CD4-positive, alpha-beta T cell (primary cell): Measurements from ENCODE around the gene TOR1B. TPM values are rescaled to one million over a fixed set of nuclear protein-coding genes. Genes with fewer than 3 reads are reported as not detected.

Experiments
- ATAC-seq: fragments of 200-7000 bp; cut with Tn5 transposase; one replicate; pipeline ENCODE4 v1.10.0; 2022; ENCODE audit warnings: mild to moderate bottlenecking; ENCODE audit not compliant: poor library complexity
- CTCF ChIA-PET: fragments of 350-600 bp; sonication (Branson Sonifier 250); formaldehyde crosslinking; loops from one replicate; lab custom pipeline; 2021; ENCODE audit warnings: antibody characterized with exemption, inconsistent platforms; lab: Charles Lee
- POLR2A ChIA-PET: fragments of 350-600 bp; sonication (Branson Sonifier 250); formaldehyde crosslinking; loops from one replicate; lab custom pipeline; 2021; ENCODE audit warnings: antibody characterized with exemption, inconsistent platforms; lab: Charles Lee
- DNase-seq, 14 experiments: peaks; one replicate each; pipeline ENCODE4 v3.0.0-alpha.2; 2013 to 2020; ENCODE audit warnings: mixed read lengths in 2 of 14
- H3K27ac ChIP-seq, 2 donors: one replicate each; pipeline versions ENCODE4 v1.5.1 to v1.7.0; 2013; ENCODE audit warnings: low read length in 2 of 2, low read depth in 1 of 2, mild to moderate bottlenecking in 1 of 2
- H3K27me3 ChIP-seq, 2 experiments: 1 replicate in 1 of 2; 2 replicates in 1 of 2; pipeline versions ENCODE4 v1.6.1 to v1.7.0; 2013; ENCODE audit warnings: low read length in 2 of 2, control low read depth in 1 of 2, mild to moderate bottlenecking in 1 of 2, moderate library complexity in 1 of 2; ENCODE audit not compliant: insufficient read depth in 2 of 2, control insufficient read depth in 1 of 2
- H3K36me3 ChIP-seq: one replicate; pipeline ENCODE4 v1.6.1; 2013; ENCODE audit warnings: low read length, control low read depth; ENCODE audit not compliant: insufficient read depth
- H3K4me1 ChIP-seq: one replicate; pipeline ENCODE4 v1.6.1; 2013; ENCODE audit warnings: low read length, control low read depth; ENCODE audit not compliant: insufficient read depth
- H3K4me3 ChIP-seq: one replicate; pipeline ENCODE4 v1.5.1; 2013; ENCODE audit warnings: mild to moderate bottlenecking, low read length, moderate library complexity
- H3K9me3 ChIP-seq, 2 experiments: 1 replicate in 1 of 2; 2 replicates in 1 of 2; pipeline versions ENCODE4 v1.6.1 to v1.7.0; 2013; ENCODE audit warnings: low read length in 2 of 2, mild to moderate bottlenecking in 2 of 2, control low read depth in 1 of 2, moderate library complexity in 1 of 2; ENCODE audit not compliant: control insufficient read depth in 1 of 2, insufficient read depth in 1 of 2
- H3K27ac Mint-ChIP-seq: one replicate; pipeline ENCODE4 v1.8.0; 2020; ENCODE audit warnings: mixed read lengths
- H3K27me3 Mint-ChIP-seq: one replicate; pipeline ENCODE4 v1.8.0; 2021; ENCODE audit warnings: mixed read lengths
- H3K36me3 Mint-ChIP-seq: one replicate; pipeline ENCODE4 v1.8.0; 2021; ENCODE audit warnings: low read depth, mixed read lengths
- H3K4me1 Mint-ChIP-seq: one replicate; pipeline ENCODE4 v1.8.0; 2021; ENCODE audit warnings: low read depth, mixed read lengths
- H3K4me3 Mint-ChIP-seq: one replicate; pipeline ENCODE4 v1.8.0; 2020; ENCODE audit warnings: mild to moderate bottlenecking, mixed read lengths
- H3K9me3 Mint-ChIP-seq: one replicate; pipeline ENCODE4 v1.8.0; 2020; ENCODE audit warnings: mixed read lengths
- CTCF ChIP-seq: fragments of 200-600 bp; IDR thresholded peaks from one replicate; pipeline ENCODE4 v1.8.0; 2022; ENCODE audit warnings: antibody characterized with exemption, mild to moderate bottlenecking
- intact Hi-C, 2 experiments: fragments of 100-400 bp; cut with DNase I in 1 of 2; cut with micrococcal nuclease in 1 of 2; formaldehyde crosslinking; loops; one replicate each; pipeline versions ENCODE4 v1.15.1 to v1.9.0; 2023 to 2025; cut with DNase I, micrococcal nuclease
- total RNA-seq, 174 experiments: library from RNA in 2 of 174; stranded (reverse) in 2 of 174; gene quantifications; one replicate each; pipeline ENCODE4 v1.2.3 and lab custom pipeline; 2021 to 2026

TOR1B gene
- total RNA-seq, 2 experiments from 2014 or later: 13.4 to 15.1 TPM

GRCh38 chr9:129814432-129815223 lies 11.6 kb downstream of the TOR1B start:
- Histone ChIP-seq H3K27ac (no peak overlapping the region), H3K4me3 (no peak overlapping the region), H3K27me3 (no peaks in the 10 kb centered on the region), H3K36me3 (peaks cover 78% of the 10 kb centered on the region), H3K4me1 (no peaks in the 10 kb centered on the region), H3K9me3 (no peaks in the 10 kb centered on the region)
- no peak for TF ChIP-seq CTCF
- Mint-ChIP-seq H3K4me3 (no peak overlapping the region), H3K9me3 (no peaks in the 10 kb centered on the region), H3K27me3 (no peaks in the 10 kb centered on the region), H3K27ac (peak overlapping the region; percentile 20), H3K36me3 (peaks cover 81% of the 10 kb centered on the region), H3K4me1 (peaks cover 33% of the 10 kb centered on the region)
- intact Hi-C loops: no loop called here
- ATAC-seq (no peak), DNase-seq (no peak)
- ChIA-PET CTCF (no interaction called here), POLR2A (no interaction called here)

GRCh38 chr9:129815278-129815677 lies 12.3 kb downstream of the TOR1B start:
- H3K9me3 ChIP-seq: no peaks in the 10 kb centered on the region
- TF ChIP-seq CTCF: no peak
- Mint-ChIP-seq H3K36me3 (peaks cover 79% of the 10 kb centered on the region), H3K27me3 (no peaks in the 10 kb centered on the region), H3K4me1 (peaks cover 33% of the 10 kb centered on the region), H3K9me3 (no peaks in the 10 kb centered on the region), H3K4me3 (no peak overlapping the region), H3K27ac (peak overlapping the region; percentile 20)
- intact Hi-C loops: no loop called here
- ATAC-seq (no peak), DNase-seq (no peak)
- H3K36me3 ChIP-seq: peaks cover 74% of the 10 kb centered on the region
- no peak overlapping the region for H3K27ac ChIP-seq
- POLR2A ChIA-PET: no interaction called here
- H3K4me3 ChIP-seq: no peak overlapping the region
- H3K4me1 ChIP-seq: no peaks in the 10 kb centered on the region
- no peaks in the 10 kb centered on the region for H3K27me3 ChIP-seq
- CTCF ChIA-PET: no interaction called here

- Mint-ChIP-seq H3K9me3 (no peaks in the 10 kb centered on the region), H3K4me3 (no peak overlapping the region), H3K27ac (no peak overlapping the region), H3K4me1 (peaks cover 27% of the 10 kb centered on the region), H3K27me3 (no peaks in the 10 kb centered on the region), H3K36me3 (peaks cover 71% of the 10 kb centered on the region)
- no peak for ATAC-seq
- no peak for DNase-seq
- intact Hi-C loops: no loop called here
- H3K36me3 ChIP-seq: peaks cover 81% of the 10 kb centered on the region
- POLR2A ChIA-PET: no interaction called here
- no peaks in the 10 kb centered on the region for H3K27me3 ChIP-seq
- no peaks in the 10 kb centered on the region for H3K9me3 ChIP-seq
- no peak overlapping the region for H3K27ac ChIP-seq
- H3K4me1 ChIP-seq: no peaks in the 10 kb centered on the region
- no peak for TF ChIP-seq CTCF
- CTCF ChIA-PET: no interaction called here
- H3K4me3 ChIP-seq: no peak overlapping the region
Observed at GRCh38 chr9:129816501-129817435, 13.8 kb downstream of the TOR1B start.
